OCI-LY7 (cell line): Measurements from ENCODE around the gene CYB5A. TPM values are rescaled to one million over a fixed set of nuclear protein-coding genes. Genes with fewer than 3 reads are reported as not detected.
"Not testable (repeated sequence)": the region's sequence is repeated elsewhere in the genome, so short reads cannot be mapped to it uniquely, and the experiment has no call there.

Source experiments
- BruUV-seq: library from RNA; stranded (reverse); fragments of 400-500 nt; replicated peaks from 2 replicates; lab custom pipeline; 2021; lab: Mats Ljungman, UMichigan
- CTCF ChIA-PET: fragments of 300-600 bp; sonication (Branson Sonifier 250); formaldehyde crosslinking; loops from one replicate; lab custom pipeline; 2022; ENCODE audit warnings: antibody characterized with exemption; ENCODE audit not compliant: unreplicated experiment; lab: Charles Lee
- POLR2A ChIA-PET: fragments of 300-600 bp; sonication (Branson Sonifier 250); formaldehyde crosslinking; loops from one replicate; lab custom pipeline; 2022; ENCODE audit warnings: antibody characterized with exemption; lab: Charles Lee
- DNase-seq: peaks from one replicate; pipeline ENCODE4 v3.0.0-alpha.2; 2015; ENCODE audit warnings: low spot score
- H2AFZ ChIP-seq: fragments of 200-600 bp; sonication (generic), shearing (Covaris generic); 2 replicates; pipeline ENCODE4 v1.6.1; 2014; ENCODE audit warnings: mild to moderate bottlenecking, antibody characterized with exemption, low read length, moderate library complexity
- H3K27ac ChIP-seq: fragments of 200-600 bp; sonication (generic); 2 replicates; pipeline ENCODE4 v1.5.1; 2014; ENCODE audit warnings: mixed run types, low read depth, mild to moderate bottlenecking, moderate library complexity, low read length, inconsistent platforms; ENCODE audit not compliant: poor library complexity, severe bottlenecking
- H3K36me3 ChIP-seq: fragments of 200-600 bp; sonication (generic); 2 replicates; pipeline ENCODE4 v1.6.1; 2014; ENCODE audit warnings: mild to moderate bottlenecking, antibody characterized with exemption, low read length, moderate library complexity, mixed read lengths; ENCODE audit not compliant: insufficient read depth
- H3K4me1 ChIP-seq: fragments of 200-600 bp; sonication (generic); 2 replicates; pipeline ENCODE4 v1.5.1; 2014; ENCODE audit warnings: mild to moderate bottlenecking, low read length; ENCODE audit not compliant: insufficient read depth, poor library complexity, severe bottlenecking
- H3K4me2 ChIP-seq: fragments of 200-600 bp; sonication (generic); 2 replicates; pipeline ENCODE4 v1.6.1; 2014; ENCODE audit warnings: mild to moderate bottlenecking, low read length
- H3K4me3 ChIP-seq: fragments of 200-600 bp; sonication (generic); 2 replicates; pipeline ENCODE4 v1.5.1; 2014; ENCODE audit warnings: mild to moderate bottlenecking, low read depth, low read length; ENCODE audit not compliant: poor library complexity, severe bottlenecking
- H3K79me2 ChIP-seq: fragments of 200-600 bp; sonication (generic); 2 replicates; pipeline ENCODE4 v1.6.1; 2016; ENCODE audit warnings: low read depth, mild to moderate bottlenecking, low read length, moderate library complexity, mixed read lengths; ENCODE audit not compliant: insufficient read depth
- H3K9me2 ChIP-seq: fragments of 200-600 bp; sonication (generic); 2 replicates; pipeline ENCODE4 v1.6.1; 2016; ENCODE audit warnings: mild to moderate bottlenecking, low read length, mixed read lengths; ENCODE audit not compliant: insufficient read depth
- H3K9me3 ChIP-seq: fragments of 200-600 bp; sonication (generic); 2 replicates; pipeline ENCODE4 v1.6.1; 2014; ENCODE audit warnings: mild to moderate bottlenecking, mixed run types, low read length, mixed read lengths
- H4K20me1 ChIP-seq: fragments of 200-600 bp; sonication (generic); 2 replicates; pipeline ENCODE4 v1.6.1; 2014; ENCODE audit warnings: mild to moderate bottlenecking, antibody characterized with exemption, low read length, moderate library complexity, mixed read lengths; ENCODE audit not compliant: insufficient read depth
- EZH2phosphoT487 ChIP-seq: fragments of 200-600 bp; sonication (generic); IDR thresholded peaks from 2 replicates; pipeline ENCODE4 v1.6.1; 2018; ENCODE audit warnings: low read depth, borderline replicate concordance, mild to moderate bottlenecking, mixed run types, antibody characterized with exemption, low read length, moderate library complexity, mixed read lengths
- intact Hi-C: fragments of 100-400 bp; cut with micrococcal nuclease; formaldehyde crosslinking; loops from one replicate; pipeline ENCODE4 v1.10.0; 2022; ENCODE audit not compliant: unreplicated experiment
- total RNA-seq, 2 experiments: library from RNA; depleted of rRNA in 1 of 2; stranded (reverse); fragments of >200 nt in 1 of 2; shearing (Covaris generic) in 1 of 2; gene quantifications; 2 replicates each; pipeline ENCODE4 v1.2.3, GENCODE V29; 2014 to 2022
- TF ChIP-seq, protein P1 (sequence below): fragments of 200-600 bp; sonication (generic); conservative IDR thresholded peaks from 2 replicates; pipeline ENCODE4 v1.5.1; 2014; ENCODE audit warnings: mild to moderate bottlenecking, antibody characterized with exemption, low read length, moderate library complexity, mixed read lengths

Gene CYB5A
- total RNA-seq, 2 experiments from 2014 or later: not detected

DNA sequence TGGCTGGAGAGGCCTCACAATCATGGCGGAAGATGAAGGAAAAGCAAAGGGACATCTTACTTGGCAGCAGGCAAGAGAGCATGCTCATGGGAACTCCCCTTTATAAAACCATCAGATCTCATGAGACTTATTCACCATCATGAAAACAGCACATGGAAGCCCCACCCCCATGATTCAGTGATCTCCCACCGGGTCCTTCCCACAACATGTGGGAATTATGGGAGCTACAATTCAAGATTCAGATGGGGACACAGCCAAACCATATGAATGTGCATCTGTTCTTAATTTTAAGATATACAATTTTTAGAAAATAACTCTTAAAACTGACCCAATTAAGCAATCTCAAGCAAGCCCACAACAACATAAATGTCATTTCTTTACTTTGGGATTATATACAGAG lies 36.4 kb upstream of the CYB5A start:
- no peaks in the 10 kb centered on the region for H3K79me2 ChIP-seq
- H3K9me2 ChIP-seq: no peaks in the 10 kb centered on the region
- BruUV-seq: no TSS peak
- no peaks in the 10 kb centered on the region for H4K20me1 ChIP-seq
- intact Hi-C loops: no loop called here
- no peak for TF ChIP-seq EZH2phosphoT487
- TF ChIP-seq, protein P1, sequence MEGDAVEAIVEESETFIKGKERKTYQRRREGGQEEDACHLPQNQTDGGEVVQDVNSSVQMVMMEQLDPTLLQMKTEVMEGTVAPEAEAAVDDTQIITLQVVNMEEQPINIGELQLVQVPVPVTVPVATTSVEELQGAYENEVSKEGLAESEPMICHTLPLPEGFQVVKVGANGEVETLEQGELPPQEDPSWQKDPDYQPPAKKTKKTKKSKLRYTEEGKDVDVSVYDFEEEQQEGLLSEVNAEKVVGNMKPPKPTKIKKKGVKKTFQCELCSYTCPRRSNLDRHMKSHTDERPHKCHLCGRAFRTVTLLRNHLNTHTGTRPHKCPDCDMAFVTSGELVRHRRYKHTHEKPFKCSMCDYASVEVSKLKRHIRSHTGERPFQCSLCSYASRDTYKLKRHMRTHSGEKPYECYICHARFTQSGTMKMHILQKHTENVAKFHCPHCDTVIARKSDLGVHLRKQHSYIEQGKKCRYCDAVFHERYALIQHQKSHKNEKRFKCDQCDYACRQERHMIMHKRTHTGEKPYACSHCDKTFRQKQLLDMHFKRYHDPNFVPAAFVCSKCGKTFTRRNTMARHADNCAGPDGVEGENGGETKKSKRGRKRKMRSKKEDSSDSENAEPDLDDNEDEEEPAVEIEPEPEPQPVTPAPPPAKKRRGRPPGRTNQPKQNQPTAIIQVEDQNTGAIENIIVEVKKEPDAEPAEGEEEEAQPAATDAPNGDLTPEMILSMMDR: no peak
- no peaks in the 10 kb centered on the region for H3K36me3 ChIP-seq
- no peak for DNase-seq
- H3K4me3 ChIP-seq: no peak overlapping the region
- POLR2A ChIA-PET: no interaction called here
- no peaks in the 10 kb centered on the region for H3K9me3 ChIP-seq
- no peak overlapping the region for H3K4me2 ChIP-seq
- no peak overlapping the region for H2AFZ ChIP-seq
- no peaks in the 10 kb centered on the region for H3K4me1 ChIP-seq
- CTCF ChIA-PET: no interaction called here
- no peak overlapping the region for H3K27ac ChIP-seq

DNA sequence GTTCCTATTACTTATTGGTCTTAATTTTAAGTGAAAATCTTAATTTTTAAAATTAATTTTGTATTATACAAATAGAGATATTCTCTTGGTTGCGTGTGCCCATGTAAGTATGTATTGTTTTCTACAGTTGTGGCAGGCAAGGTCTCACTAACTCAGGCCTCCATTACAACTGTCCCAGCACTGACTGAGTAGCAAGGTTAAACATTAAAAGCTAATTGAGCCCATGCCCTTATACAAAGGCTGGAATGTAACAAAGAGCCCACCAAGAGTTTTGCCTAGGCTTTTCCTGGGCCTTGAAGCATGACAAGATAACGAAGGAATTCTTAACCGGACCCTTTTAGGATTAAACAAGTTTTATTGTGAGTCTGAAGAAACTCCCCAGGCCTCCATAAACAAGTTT lies 35.0 kb upstream of the CYB5A start:
- H2AFZ ChIP-seq, H3K4me1 ChIP-seq, H3K36me3 ChIP-seq, H3K9me2 ChIP-seq, H3K4me2 ChIP-seq, H3K79me2 ChIP-seq, CTCF ChIA-PET, BruUV-seq, H3K4me3 ChIP-seq, H4K20me1 ChIP-seq, POLR2A ChIA-PET, H3K27ac ChIP-seq, DNase-seq, H3K9me3 ChIP-seq, intact Hi-C loops: not testable (repeated sequence)

DNA sequence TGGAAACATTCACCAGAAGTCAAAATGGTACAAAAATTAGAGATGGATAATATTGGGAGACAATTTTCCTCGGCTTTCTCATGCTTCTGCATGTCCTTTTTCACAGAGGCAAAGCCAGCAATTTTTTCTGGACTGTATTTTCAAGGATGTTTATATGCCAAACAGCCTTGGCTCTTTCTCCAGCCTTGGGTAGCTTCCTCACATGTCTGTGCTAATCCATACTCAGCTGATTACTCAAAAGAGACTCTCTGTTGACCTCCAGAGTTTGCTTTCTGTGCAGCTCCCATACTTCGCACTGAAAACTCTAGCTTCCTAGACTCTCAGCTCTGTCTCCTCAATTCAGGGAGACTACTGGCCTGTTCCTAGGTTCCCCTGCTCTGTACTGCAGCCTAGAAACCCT lies 34.5 kb upstream of the CYB5A start:
- POLR2A ChIA-PET: no interaction called here
- intact Hi-C loops: no loop called here
- H4K20me1 ChIP-seq: no peaks in the 10 kb centered on the region

More for the DNA sequence above, 34.5 kb upstream of the CYB5A start:
- H3K36me3 ChIP-seq: no peaks in the 10 kb centered on the region
- no peak overlapping the region for H2AFZ ChIP-seq
- H3K27ac ChIP-seq: no peak overlapping the region
- no peak for DNase-seq
- H3K4me3 ChIP-seq: no peak overlapping the region
- no peak overlapping the region for H3K4me2 ChIP-seq
- no peaks in the 10 kb centered on the region for H3K4me1 ChIP-seq
- H3K9me2 ChIP-seq: no peaks in the 10 kb centered on the region
- CTCF ChIA-PET: no interaction called here
- H3K9me3 ChIP-seq: no peaks in the 10 kb centered on the region
- BruUV-seq: no TSS peak
- TF ChIP-seq EZH2phosphoT487: no peak
- TF ChIP-seq, protein P1: no peak
- no peaks in the 10 kb centered on the region for H3K79me2 ChIP-seq
